ENCODE measurements around the gene COL19A1. TPM values are rescaled to one million over a fixed set of nuclear protein-coding genes. Genes with fewer than 3 reads are reported as not detected.

Gene COL19A1
- total RNA-seq, 2 experiments from 2014 or later, result not detected

- DNase-seq (no peak), ATAC-seq (no peak)
- ChIA-PET CTCF (interaction anchor here (1.4 kb wide), 1 partner anchor 13 kb away, joined by 8 read pairs; no protein-coding TSS in a partner anchor), POLR2A (interaction anchor here (0.6 kb wide), 1 partner anchor 190 kb away, joined by 3 read pairs; no protein-coding TSS in a partner anchor)
- Mint-ChIP-seq H3K36me3 (ENCODE audit: low read depth) (no peaks in the 10 kb centered on the region), H3K9me3 (ENCODE audit: insufficient read depth) (no peaks in the 10 kb centered on the region), H3K27ac (no peak overlapping the region), H3K4me3 (no peak overlapping the region), H3K4me1 (ENCODE audit: low read depth) (no peaks in the 10 kb centered on the region), H3K27me3 (ENCODE audit: low read depth) (peaks cover 3% of the 10 kb centered on the region)
These were observed 342.0 kb downstream of the COL19A1 start for GRCh38 chr6:70208235-70208790.

- Mint-ChIP-seq H3K4me3 (no peak overlapping the region), H3K27ac (no peak overlapping the region), H3K4me1 (ENCODE audit: low read depth) (no peaks in the 10 kb centered on the region), H3K36me3 (ENCODE audit: low read depth) (no peaks in the 10 kb centered on the region), H3K27me3 (ENCODE audit: low read depth) (peaks cover 5% of the 10 kb centered on the region), H3K9me3 (ENCODE audit: insufficient read depth) (no peaks in the 10 kb centered on the region)
- POLR2A ChIA-PET, result no interaction called here
- CTCF ChIA-PET, result no interaction called here
- ATAC-seq, result no peak
- no peak for DNase-seq
These were observed 344.1 kb downstream of the COL19A1 start for GRCh38 chr6:70210462-70210861.

- CTCF ChIA-PET, result no interaction called here
- Mint-ChIP-seq H3K4me3 (no peak overlapping the region), H3K36me3 (ENCODE audit: low read depth) (no peaks in the 10 kb centered on the region), H3K27me3 (ENCODE audit: low read depth) (peaks cover 10% of the 10 kb centered on the region), H3K4me1 (ENCODE audit: low read depth) (no peaks in the 10 kb centered on the region), H3K27ac (no peak overlapping the region), H3K9me3 (ENCODE audit: insufficient read depth) (no peaks in the 10 kb centered on the region)
- DNase-seq, result no peak
- ATAC-seq, result no peak
- POLR2A ChIA-PET, result no interaction called here
These were observed 349.2 kb downstream of the COL19A1 start for GRCh38 chr6:70215460-70216108.

GRCh38 chr6:70216767-70217166 is 350.4 kb downstream of the COL19A1 start:
- ChIA-PET CTCF (no interaction called here), POLR2A (no interaction called here)
- H3K4me1 Mint-ChIP-seq (ENCODE audit: low read depth), result no peaks in the 10 kb centered on the region
- ATAC-seq, result no peak
- no peak overlapping the region for H3K27ac Mint-ChIP-seq
- no peaks in the 10 kb centered on the region for H3K9me3 Mint-ChIP-seq (ENCODE audit: insufficient read depth)
- no peak overlapping the region for H3K4me3 Mint-ChIP-seq
- H3K27me3 Mint-ChIP-seq (ENCODE audit: low read depth), result peaks cover 10% of the 10 kb centered on the region
- no peak for DNase-seq
- H3K36me3 Mint-ChIP-seq (ENCODE audit: low read depth), result no peaks in the 10 kb centered on the region

GRCh38 chr6:70219943-70220613 is 353.7 kb downstream of the COL19A1 start:
- Mint-ChIP-seq H3K27me3 (ENCODE audit: low read depth) (peaks cover 7% of the 10 kb centered on the region), H3K36me3 (ENCODE audit: low read depth) (no peaks in the 10 kb centered on the region)
- CTCF ChIA-PET, result interaction anchor here (1.0 to 3.0 kb wide), 8 partner anchors 8 to 151 kb away, joined by 4 to 42 read pairs (median 6); no protein-coding TSS in a partner anchor

GRCh38 chr6:70221025-70221714 is 354.8 kb downstream of the COL19A1 start:
- Mint-ChIP-seq H3K9me3 (ENCODE audit: insufficient read depth) (no peaks in the 10 kb centered on the region), H3K4me3 (no peak overlapping the region), H3K36me3 (ENCODE audit: low read depth) (no peaks in the 10 kb centered on the region), H3K27ac (no peak overlapping the region), H3K4me1 (ENCODE audit: low read depth) (no peaks in the 10 kb centered on the region), H3K27me3 (ENCODE audit: low read depth) (peaks cover 7% of the 10 kb centered on the region)
- ATAC-seq (no peak), DNase-seq (no peak)
- POLR2A ChIA-PET, result no interaction called here
- CTCF ChIA-PET, result interaction anchor here (0.5 to 3.0 kb wide), 20 partner anchors 9 to 735 kb away, joined by 3 to 42 read pairs (median 5); no protein-coding TSS in a partner anchor

More at GRCh38 chr6:70219943-70220613, 353.7 kb downstream of the COL19A1 start:
- ATAC-seq (no peak), DNase-seq (no peak)
- no peaks in the 10 kb centered on the region for H3K4me1 Mint-ChIP-seq (ENCODE audit: low read depth)
- POLR2A ChIA-PET, result no interaction called here
- no peaks in the 10 kb centered on the region for H3K9me3 Mint-ChIP-seq (ENCODE audit: insufficient read depth)
- H3K4me3 Mint-ChIP-seq, result no peak overlapping the region
- no peak overlapping the region for H3K27ac Mint-ChIP-seq

- no peak overlapping the region for H3K27ac Mint-ChIP-seq
- peaks cover 7% of the 10 kb centered on the region for H3K27me3 Mint-ChIP-seq (ENCODE audit: low read depth)
- no peaks in the 10 kb centered on the region for H3K9me3 Mint-ChIP-seq (ENCODE audit: insufficient read depth)
- H3K36me3 Mint-ChIP-seq (ENCODE audit: low read depth), result no peaks in the 10 kb centered on the region
- ChIA-PET CTCF (interaction anchor here (0.7 to 3.0 kb wide), 17 partner anchors 9 to 734 kb away, joined by 3 to 42 read pairs (median 5); no protein-coding TSS in a partner anchor), POLR2A (no interaction called here)
- DNase-seq (no peak), ATAC-seq (no peak)
- no peak overlapping the region for H3K4me3 Mint-ChIP-seq
- H3K4me1 Mint-ChIP-seq (ENCODE audit: low read depth), result no peaks in the 10 kb centered on the region
These were observed 355.5 kb downstream of the COL19A1 start for GRCh38 chr6:70221715-70222438.

- DNase-seq, result no peak
- no peaks in the 10 kb centered on the region for H3K4me1 Mint-ChIP-seq (ENCODE audit: low read depth)
- no peak for ATAC-seq
- ChIA-PET CTCF (interaction anchor here (2.8 kb wide), 1 partner anchor 8 kb away, joined by 42 read pairs; no protein-coding TSS in a partner anchor), POLR2A (no interaction called here)
- no peak overlapping the region for H3K27ac Mint-ChIP-seq
- no peaks in the 10 kb centered on the region for H3K36me3 Mint-ChIP-seq (ENCODE audit: low read depth)
- no peak overlapping the region for H3K4me3 Mint-ChIP-seq
- H3K27me3 Mint-ChIP-seq (ENCODE audit: low read depth), result peaks cover 6% of the 10 kb centered on the region
- H3K9me3 Mint-ChIP-seq (ENCODE audit: insufficient read depth), result no peaks in the 10 kb centered on the region
These were observed 356.0 kb downstream of the COL19A1 start for GRCh38 chr6:70222439-70222749.

DNA sequence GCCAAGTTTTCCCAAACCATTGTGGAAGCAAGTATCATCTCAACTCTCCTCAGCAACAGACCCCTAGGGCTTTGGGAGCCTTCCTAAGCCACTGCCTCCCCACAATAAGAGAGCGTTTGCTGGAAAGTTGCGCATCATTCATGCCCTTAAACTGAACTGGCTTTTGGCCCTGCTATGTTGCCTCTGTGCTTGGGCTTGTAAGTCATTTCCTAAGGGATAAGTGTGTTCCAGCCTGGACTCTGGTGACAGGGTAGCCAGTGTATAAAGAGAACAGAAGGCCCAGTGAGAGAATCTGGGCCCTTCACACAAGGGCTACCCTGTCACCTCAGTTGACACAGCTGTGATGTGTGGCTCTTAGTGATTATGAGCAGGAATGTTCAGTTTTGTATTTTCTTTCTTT is 358.7 kb downstream of the COL19A1 start:
- ChIA-PET POLR2A (no interaction called here), CTCF (interaction anchor here (1.0 kb wide), 1 partner anchor 144 kb away, joined by 3 read pairs; no protein-coding TSS in a partner anchor)
- no peaks in the 10 kb centered on the region for H3K36me3 Mint-ChIP-seq (ENCODE audit: low read depth)
- no peak overlapping the region for H3K4me3 Mint-ChIP-seq
- no peaks in the 10 kb centered on the region for H3K4me1 Mint-ChIP-seq (ENCODE audit: low read depth)
- no peak overlapping the region for H3K27ac Mint-ChIP-seq
- H3K27me3 Mint-ChIP-seq (ENCODE audit: low read depth), result peaks cover 4% of the 10 kb centered on the region
- DNase-seq (no peak), ATAC-seq (no peak)
- H3K9me3 Mint-ChIP-seq (ENCODE audit: insufficient read depth), result no peaks in the 10 kb centered on the region

DNA sequence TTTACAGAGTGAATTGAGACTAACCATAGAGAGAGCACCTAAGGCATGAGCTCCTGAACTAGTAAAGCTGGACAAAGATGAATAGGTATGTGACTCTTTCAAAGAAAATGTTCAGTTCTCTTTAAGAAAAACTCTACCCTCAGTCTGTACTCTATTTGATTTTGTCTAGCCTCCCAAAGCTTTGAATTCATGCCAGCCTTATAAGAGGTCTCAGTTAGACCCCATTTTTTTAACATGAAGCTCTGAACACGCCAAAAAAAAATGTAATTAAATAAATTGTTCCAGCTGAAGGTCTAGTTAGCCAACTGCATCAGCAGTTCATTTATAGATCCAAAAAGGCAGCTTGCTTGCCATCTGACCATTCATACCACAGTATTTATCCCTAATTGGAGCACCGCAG is 365.0 kb downstream of the COL19A1 start:
- POLR2A ChIA-PET, result no interaction called here
- H3K4me3 Mint-ChIP-seq, result no peak overlapping the region
- no peak overlapping the region for H3K27ac Mint-ChIP-seq
- H3K36me3 Mint-ChIP-seq (ENCODE audit: low read depth), result no peaks in the 10 kb centered on the region
- CTCF ChIA-PET, result interaction anchor here (4.9 kb wide), 1 partner anchor 10 kb away, joined by 42 read pairs; no protein-coding TSS in a partner anchor
- peaks cover 2% of the 10 kb centered on the region for H3K27me3 Mint-ChIP-seq (ENCODE audit: low read depth)
- no peaks in the 10 kb centered on the region for H3K4me1 Mint-ChIP-seq (ENCODE audit: low read depth)
- H3K9me3 Mint-ChIP-seq (ENCODE audit: insufficient read depth), result no peaks in the 10 kb centered on the region
- DNase-seq, result no peak
- ATAC-seq, result no peak

GRCh38 chr6:70234561-70235236 is 368.3 kb downstream of the COL19A1 start:
- peaks cover 5% of the 10 kb centered on the region for H3K27me3 Mint-ChIP-seq (ENCODE audit: low read depth)
- H3K36me3 Mint-ChIP-seq (ENCODE audit: low read depth), result no peaks in the 10 kb centered on the region
- ChIA-PET POLR2A (no interaction called here), CTCF (no interaction called here)
- no peak for ATAC-seq
- H3K4me3 Mint-ChIP-seq, result no peak overlapping the region
- H3K27ac Mint-ChIP-seq, result no peak overlapping the region
- no peaks in the 10 kb centered on the region for H3K4me1 Mint-ChIP-seq (ENCODE audit: low read depth)
- DNase-seq, result no peak
- no peaks in the 10 kb centered on the region for H3K9me3 Mint-ChIP-seq (ENCODE audit: insufficient read depth)
